ENCODE results near the gene SCYL2. TPM values are rescaled to one million over a fixed set of nuclear protein-coding genes. Genes with fewer than 3 reads are reported as not detected.

SCYL2 gene
- total RNA-seq, 1 experiment from 2014 or later: 41.1 TPM

DNA sequence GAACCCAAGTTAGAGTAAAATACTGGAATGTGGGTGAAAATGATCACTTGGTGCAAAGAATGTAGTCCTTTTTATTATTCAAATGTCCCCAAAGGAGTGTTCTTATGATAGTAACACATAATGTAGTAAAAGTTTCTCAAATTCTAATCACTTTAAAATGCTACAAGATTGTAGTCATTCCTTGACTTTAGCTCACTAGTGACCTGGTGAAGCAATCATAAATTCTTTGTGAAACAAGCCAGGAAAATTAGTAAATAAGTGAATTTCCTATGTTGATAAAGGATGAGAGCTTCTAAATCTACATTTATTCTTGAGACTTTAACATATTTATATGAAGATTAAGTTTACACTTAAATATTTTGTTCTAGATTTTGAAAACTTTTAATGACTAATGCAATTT is 59.2 kb downstream of the SCYL2 start:
- Histone ChIP-seq H3K4me2 (no peak overlapping the region), H3K27ac (no peak overlapping the region), H4K20me1 (ENCODE audit: insufficient read depth) (no peaks in the 10 kb centered on the region; the same call in 1 of the 2 replicates), H3K79me2 (ENCODE audit: low read depth) (no peaks in the 10 kb centered on the region), H3K36me3 (ENCODE audit: low read depth) (peaks cover 5% of the 10 kb centered on the region; the same call in 1 of the 2 replicates), H3K9me3 (ENCODE audit: insufficient read depth, low read depth) (no peaks in the 10 kb centered on the region), H3F3A (ENCODE audit: insufficient read depth, low read depth) (no peaks in the 10 kb centered on the region), H3K4me1 (replicated peaks; ENCODE audit: insufficient read depth) (no peaks in the 10 kb centered on the region), H2AFZ (no peak overlapping the region), H3K4me3 (no peak overlapping the region), H3K27me3 (ENCODE audit: insufficient read depth, low read depth) (no peaks in the 10 kb centered on the region), H3K9me2 (ENCODE audit: insufficient read depth) (no peaks in the 10 kb centered on the region)
- intact Hi-C loops (cut with micrococcal nuclease; ENCODE audit: unreplicated experiment): no loop called here
- no peak for DNase-seq
- no TSS peak for BruUV-seq (replicated peaks)
- POLR2A ChIA-PET (ENCODE audit: unreplicated experiment): no interaction called here
- CTCF ChIA-PET: no interaction called here
- TF ChIP-seq EZH2 (IDR thresholded peaks at IDR 0.05; ENCODE audit: low read depth) (no peak), CTCF (conservative IDR thresholded peaks at IDR 0.05) (no peak)

DNA sequence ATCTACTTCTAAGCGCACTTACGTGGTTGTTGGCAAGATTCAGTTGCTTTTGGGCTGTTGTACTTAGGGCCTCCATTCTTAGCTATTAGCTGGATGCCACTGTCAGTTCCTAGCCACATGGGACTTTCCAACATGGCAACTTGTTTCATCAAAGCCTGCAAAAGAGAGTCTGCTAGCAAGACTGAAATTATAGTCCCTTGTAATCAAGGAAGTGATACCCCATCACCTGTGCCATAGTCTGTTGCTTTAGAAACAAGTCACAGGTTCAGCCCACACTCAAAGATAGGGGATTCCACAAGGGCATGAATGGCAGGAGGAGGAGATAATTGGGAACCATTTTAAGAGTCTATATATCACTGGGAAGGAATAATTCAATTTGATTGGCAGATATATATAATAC is 62.8 kb downstream of the SCYL2 start:
- Histone ChIP-seq H3K36me3 (ENCODE audit: low read depth) (peaks cover 5% of the 10 kb centered on the region; the same call in 1 of the 2 replicates), H3K9me2 (ENCODE audit: insufficient read depth) (no peaks in the 10 kb centered on the region), H3K4me3 (no peak overlapping the region), H3K4me2 (no peak overlapping the region), H2AFZ (no peak overlapping the region), H3K27ac (no peak overlapping the region), H3F3A (ENCODE audit: insufficient read depth, low read depth) (no peaks in the 10 kb centered on the region), H3K27me3 (ENCODE audit: insufficient read depth, low read depth) (no peaks in the 10 kb centered on the region), H4K20me1 (ENCODE audit: insufficient read depth) (no peaks in the 10 kb centered on the region; the same call in 1 of the 2 replicates), H3K9me3 (ENCODE audit: insufficient read depth, low read depth) (no peaks in the 10 kb centered on the region), H3K4me1 (replicated peaks; ENCODE audit: insufficient read depth) (no peaks in the 10 kb centered on the region), H3K79me2 (ENCODE audit: low read depth) (no peaks in the 10 kb centered on the region)
- TF ChIP-seq CTCF (conservative IDR thresholded peaks at IDR 0.05) (no peak), EZH2 (IDR thresholded peaks at IDR 0.05; ENCODE audit: low read depth) (no peak)
- intact Hi-C loops (cut with micrococcal nuclease; ENCODE audit: unreplicated experiment): no loop called here
- no TSS peak for BruUV-seq (replicated peaks)
- CTCF ChIA-PET: no interaction called here
- no peak for DNase-seq
- POLR2A ChIA-PET (ENCODE audit: unreplicated experiment): no interaction called here

- TF ChIP-seq EZH2 (IDR thresholded peaks at IDR 0.05; ENCODE audit: low read depth): no peak
- TF ChIP-seq CTCF (conservative IDR thresholded peaks at IDR 0.05): no peak
- no peaks in the 10 kb centered on the region for H4K20me1 ChIP-seq (ENCODE audit: insufficient read depth)
- H3K27ac ChIP-seq: no peak overlapping the region
- no peak overlapping the region for H3K4me3 ChIP-seq
- H3K36me3 ChIP-seq (ENCODE audit: low read depth): peaks cover 11% of the 10 kb centered on the region; the same call in 1 of the 2 replicates
- H3K9me3 ChIP-seq (ENCODE audit: insufficient read depth, low read depth): no peaks in the 10 kb centered on the region
- no peaks in the 10 kb centered on the region for H3K4me1 ChIP-seq (replicated peaks; ENCODE audit: insufficient read depth)
- CTCF ChIA-PET: no interaction called here
- no peak overlapping the region for H3K4me2 ChIP-seq
- no peaks in the 10 kb centered on the region for H3F3A ChIP-seq (ENCODE audit: insufficient read depth, low read depth)
- H3K79me2 ChIP-seq (ENCODE audit: low read depth): no peaks in the 10 kb centered on the region
- no TSS peak for BruUV-seq (replicated peaks)
- no peaks in the 10 kb centered on the region for H3K9me2 ChIP-seq (ENCODE audit: insufficient read depth)
- H3K27me3 ChIP-seq (ENCODE audit: insufficient read depth, low read depth): no peaks in the 10 kb centered on the region
- POLR2A ChIA-PET (ENCODE audit: unreplicated experiment): no interaction called here
- intact Hi-C loops (cut with micrococcal nuclease; ENCODE audit: unreplicated experiment): no loop called here
- H2AFZ ChIP-seq: no peak overlapping the region
- no peak for DNase-seq
These were observed 64.9 kb downstream of the SCYL2 start for GRCh38 chr12:100331871-100332270.
